A549 (cell line): Measurements from ENCODE around the gene PAM. TPM values are rescaled to one million over a fixed set of nuclear protein-coding genes. Genes with fewer than 3 reads are reported as not detected.

Experiments used
- ATAC-seq, 2 experiments: fragments of 200-7000 bp in 1 of 2; fragments of >200 bp in 1 of 2; cut with Nextera tagmentation in 1 of 2; cut with Tn5 transposase in 1 of 2; 3 replicates each; pipeline versions ENCODE4 v1.8.0 to v1.9.1; 2018 to 2020; ENCODE audit warnings: mild to moderate bottlenecking in 1 of 2, moderate library complexity in 1 of 2
- CTCF ChIA-PET: fragments of 300-600 bp; sonication (Branson Sonifier 250); formaldehyde crosslinking; extraction: SDS; loops from one replicate; lab custom pipeline; 2021; ENCODE audit warnings: antibody characterized with exemption, inconsistent platforms; lab: Yijun Ruan, JAX
- POLR2A ChIA-PET: fragments of 350-600 bp; formaldehyde crosslinking; extraction: SDS; loops from one replicate; lab custom pipeline; 2021; ENCODE audit warnings: antibody characterized with exemption, inconsistent platforms; lab: Yijun Ruan, JAX
- DNase-seq, 2 experiments: peaks; one replicate each; pipeline versions ENCODE4 v3.0.0 to v3.0.0-alpha.2; 2011 to 2016; ENCODE audit warnings: low read depth in 1 of 2, low spot score in 1 of 2
- FAIRE-seq: peaks from 2 replicates; lab custom pipeline; 2011; peaks lifted over from hg19 to GRCh38; lab: Jason Lieb, UNC
- H3K27ac ChIP-seq, 2 experiments: fragments of >200 bp; sonication (Bioruptor Twin); formaldehyde crosslinking; 3 replicates each; pipeline ENCODE4 v1.5.1; 2016 to 2017
- H3K4me1 ChIP-seq: fragments of >200 bp; sonication (Bioruptor Twin); formaldehyde crosslinking; 3 replicates; pipeline ENCODE4 v1.6.1; 2016
- H3K4me2 ChIP-seq: fragments of >200 bp; sonication (Bioruptor Twin); formaldehyde crosslinking; 3 replicates; pipeline ENCODE4 v1.6.1; 2016
- H3K4me3 ChIP-seq: fragments of >200 bp; sonication (Bioruptor Twin); formaldehyde crosslinking; 3 replicates; pipeline ENCODE4 v1.5.1; 2016
- H3K9me3 ChIP-seq: fragments of >200 bp; sonication (Bioruptor Twin); formaldehyde crosslinking; 3 replicates; pipeline ENCODE4 v1.6.1; 2016
- CBX2 ChIP-seq: fragments of 200-600 bp; sonication (generic); IDR thresholded peaks from 2 replicates; pipeline ENCODE4 v1.6.1; 2016; ENCODE audit warnings: low read depth, mild to moderate bottlenecking, borderline replicate concordance
- CEBPB ChIP-seq, 2 experiments: fragments of >200 bp in 1 of 2; sonication (Bioruptor Twin) in 1 of 2; formaldehyde crosslinking in 1 of 2; IDR thresholded peaks; 2 replicates each; pipeline ENCODE4 v1.6.1; 2012 to 2016
- E2F6 ChIP-seq: IDR thresholded peaks from 2 replicates; pipeline ENCODE4 v1.6.1; 2012; ENCODE audit warnings: low read depth, borderline replicate concordance
- EHMT2 ChIP-seq: fragments of 200-600 bp; sonication (generic); IDR thresholded peaks from 2 replicates; pipeline ENCODE4 v1.6.1; 2016; ENCODE audit warnings: antibody characterized with exemption, low read depth, mild to moderate bottlenecking, moderate library complexity
- EP300 ChIP-seq, 2 experiments: fragments of >200 bp; sonication (Bioruptor Twin); formaldehyde crosslinking; IDR thresholded peaks; 2 replicates in 1 of 2; 3 replicates in 1 of 2; pipeline ENCODE4 v1.6.1; 2016 to 2017
- ESRRA ChIP-seq: fragments of 150-350 bp; IDR thresholded peaks from 2 replicates; pipeline ENCODE4 v1.6.1; 2014; ENCODE audit warnings: mild to moderate bottlenecking, low read length, borderline replicate concordance
- FOXS1 ChIP-seq: fragments of 250-450 bp; sonication (Bioruptor Pico); IDR thresholded peaks from 2 replicates; pipeline ENCODE4 v1.5.0; 2020; ENCODE audit warnings: mild to moderate bottlenecking, moderate library complexity
- HDAC2 ChIP-seq: fragments of 200-600 bp; sonication (generic); IDR thresholded peaks from 2 replicates; pipeline ENCODE4 v1.6.1; 2016
- HOXB13 ChIP-seq: fragments of 250-450 bp; sonication (Bioruptor Pico); IDR thresholded peaks from 2 replicates; pipeline ENCODE4 v1.5.0; 2020; ENCODE audit warnings: low read depth, mild to moderate bottlenecking, moderate library complexity
- JUNB ChIP-seq: fragments of >200 bp; sonication (Bioruptor Twin); formaldehyde crosslinking; IDR thresholded peaks from 2 replicates; pipeline ENCODE4 v1.6.1; 2016
- KDM1A ChIP-seq: fragments of 200-600 bp; sonication (generic); IDR thresholded peaks from 2 replicates; pipeline ENCODE4 v1.6.1; 2016; ENCODE audit warnings: low read depth, mild to moderate bottlenecking
- KDM5A ChIP-seq: fragments of 200-600 bp; sonication (generic); IDR thresholded peaks from 2 replicates; pipeline ENCODE4 v1.6.1; 2016; ENCODE audit warnings: antibody characterized with exemption, mild to moderate bottlenecking
- MAX ChIP-seq: IDR thresholded peaks from 2 replicates; pipeline ENCODE4 v1.6.1; 2012
- NFE2L2 ChIP-seq: fragments of 150-350 bp; conservative IDR thresholded peaks from 2 replicates; pipeline ENCODE4 v1.6.1; 2014; ENCODE audit warnings: low read length
- POLR2A ChIP-seq: IDR thresholded peaks from 2 replicates; pipeline ENCODE4 v1.6.1; 2012; ENCODE audit warnings: mild to moderate bottlenecking, low read length
- RCOR1 ChIP-seq: fragments of 150-350 bp; IDR thresholded peaks from 2 replicates; pipeline ENCODE4 v1.6.1; 2014; ENCODE audit warnings: antibody characterized with exemption, low read length, low read depth
- REST ChIP-seq: fragments of 200-600 bp; sonication (generic); IDR thresholded peaks from 2 replicates; pipeline ENCODE4 v1.6.1; 2016; ENCODE audit warnings: antibody characterized with exemption, mild to moderate bottlenecking, moderate library complexity
- RFX5 ChIP-seq: fragments of 450-650 bp; IDR thresholded peaks from 2 replicates; pipeline ENCODE4 v1.7.1; 2014; ENCODE audit warnings: antibody characterized with exemption, mild to moderate bottlenecking, moderate library complexity
- RNF2 ChIP-seq: fragments of 200-600 bp; sonication (generic); IDR thresholded peaks from 2 replicates; pipeline ENCODE4 v1.6.1; 2016; ENCODE audit warnings: low read depth, mild to moderate bottlenecking, antibody characterized with exemption, moderate library complexity, borderline replicate concordance
- SMC3 ChIP-seq: fragments of >200 bp; sonication (Bioruptor Twin); formaldehyde crosslinking; IDR thresholded peaks from 3 replicates; pipeline ENCODE4 v1.6.1; 2018; ENCODE audit warnings: inconsistent platforms
- SREBF2 ChIP-seq: fragments of 450-650 bp; IDR thresholded peaks from 2 replicates; pipeline ENCODE4 v1.6.1; 2014; ENCODE audit warnings: mild to moderate bottlenecking, moderate library complexity
- USF2 ChIP-seq: fragments of 450-650 bp; IDR thresholded peaks from 2 replicates; pipeline ENCODE4 v1.6.1; 2014; ENCODE audit warnings: antibody characterized with exemption
- ZFP36 ChIP-seq: fragments of 450-650 bp; IDR thresholded peaks from 2 replicates; pipeline ENCODE4 v1.6.1; 2014; ENCODE audit warnings: borderline replicate concordance; ENCODE audit not compliant: partially characterized antibody
- WGBS: methylation state at CpG from one replicate; pipeline ENCODE4 v1.1.6; 2017; ENCODE audit errors: missing lambda C conversion rate; 5-methylcytosine and 5-hydroxymethylcytosine counted together
- polyA plus RNA-seq, 4 experiments: library from polyadenylated mRNA; depleted of rRNA in 3 of 4; stranded (reverse); fragments of >200 nt; fragmentation: RNase III in 1 of 4; extraction: RNeasy Plus Mini Kit Qiagen cat#74134 plus additional on column Dnase treatment in 1 of 4; gene quantifications; 2 replicates in 3 of 4; 3 replicates in 1 of 4; pipeline ENCODE4 v1.2.3, GENCODE V29; 2011 to 2017
- TF ChIP-seq, protein P1 (sequence below): fragments of >200 bp; sonication (Bioruptor Twin); formaldehyde crosslinking; IDR thresholded peaks from 3 replicates; pipeline ENCODE4 v1.6.1; 2016
- TF ChIP-seq, protein P2 (sequence below): fragments of 250-450 bp; sonication (Bioruptor Pico); IDR thresholded peaks from 2 replicates; pipeline ENCODE4 v1.5.0; 2021; ENCODE audit warnings: mild to moderate bottlenecking, moderate library complexity, borderline replicate concordance

The PAM gene
- polyA plus RNA-seq, 2 of the 4 experiments (the other 2 are of a cell fraction): 21.5 to 25.1 TPM

- DNase-seq: no peak
- TF ChIP-seq SMC3 (no peak), EHMT2 (no peak), HOXB13 (CRISPR knock-in tag) (no peak), POLR2A (no peak), REST (no peak), MAX (no peak), SREBF2 (no peak)
- TF ChIP-seq, all 56 proteins: peak for 0
- Histone ChIP-seq H3K4me2 (no peak overlapping the region), H3K9me3 (no peaks in the 10 kb centered on the region), H3K4me3 (no peak overlapping the region), H3K27ac (no peak overlapping the region), H3K4me1 (no peaks in the 10 kb centered on the region)
- ChIA-PET POLR2A (no interaction called here), CTCF (no interaction called here)
- 49% methylated on average over 6 of the region's 6 CpGs for WGBS
- no peak for FAIRE-seq
- no peak for ATAC-seq
Measured at GRCh38 chr5:103033696-103034095, 278.6 kb downstream of the PAM start.

- no peaks in the 10 kb centered on the region for H3K9me3 ChIP-seq
- ChIA-PET POLR2A (no interaction called here), CTCF (interaction anchor here (0.6 kb wide), 1 partner anchor 29 kb away, joined by 4 read pairs; no protein-coding TSS in a partner anchor)
- FAIRE-seq (no peak), ATAC-seq (no peak), DNase-seq (no peak)
- H3K4me3 ChIP-seq: no peak overlapping the region
- no peak overlapping the region for H3K27ac ChIP-seq
- no peak for TF ChIP-seq CBX2
- no peak for TF ChIP-seq CEBPB (IDR thresholded peaks at IDR 0.05)
- TF ChIP-seq ZFP36: no peak
- TF ChIP-seq USF2: no peak
- no peak for TF ChIP-seq JUNB
- TF ChIP-seq RNF2: no peak
- no peak for TF ChIP-seq EHMT2
- no peak for TF ChIP-seq KDM1A
- TF ChIP-seq EP300 (IDR thresholded peaks at IDR 0.05): no peak
- no peak for TF ChIP-seq RFX5
- TF ChIP-seq FOXS1 (CRISPR knock-in tag): no peak
- no peak for TF ChIP-seq HDAC2
- no peak for TF ChIP-seq KDM5A
- no peak for TF ChIP-seq ESRRA
- TF ChIP-seq RCOR1: no peak
- no peak for TF ChIP-seq SREBF2
- TF ChIP-seq NFE2L2: no peak
- TF ChIP-seq, protein P1, sequence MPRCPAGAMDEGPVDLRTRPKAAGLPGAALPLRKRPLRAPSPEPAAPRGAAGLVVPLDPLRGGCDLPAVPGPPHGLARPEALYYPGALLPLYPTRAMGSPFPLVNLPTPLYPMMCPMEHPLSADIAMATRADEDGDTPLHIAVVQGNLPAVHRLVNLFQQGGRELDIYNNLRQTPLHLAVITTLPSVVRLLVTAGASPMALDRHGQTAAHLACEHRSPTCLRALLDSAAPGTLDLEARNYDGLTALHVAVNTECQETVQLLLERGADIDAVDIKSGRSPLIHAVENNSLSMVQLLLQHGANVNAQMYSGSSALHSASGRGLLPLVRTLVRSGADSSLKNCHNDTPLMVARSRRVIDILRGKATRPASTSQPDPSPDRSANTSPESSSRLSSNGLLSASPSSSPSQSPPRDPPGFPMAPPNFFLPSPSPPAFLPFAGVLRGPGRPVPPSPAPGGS: no peak
- TF ChIP-seq, protein P2, sequence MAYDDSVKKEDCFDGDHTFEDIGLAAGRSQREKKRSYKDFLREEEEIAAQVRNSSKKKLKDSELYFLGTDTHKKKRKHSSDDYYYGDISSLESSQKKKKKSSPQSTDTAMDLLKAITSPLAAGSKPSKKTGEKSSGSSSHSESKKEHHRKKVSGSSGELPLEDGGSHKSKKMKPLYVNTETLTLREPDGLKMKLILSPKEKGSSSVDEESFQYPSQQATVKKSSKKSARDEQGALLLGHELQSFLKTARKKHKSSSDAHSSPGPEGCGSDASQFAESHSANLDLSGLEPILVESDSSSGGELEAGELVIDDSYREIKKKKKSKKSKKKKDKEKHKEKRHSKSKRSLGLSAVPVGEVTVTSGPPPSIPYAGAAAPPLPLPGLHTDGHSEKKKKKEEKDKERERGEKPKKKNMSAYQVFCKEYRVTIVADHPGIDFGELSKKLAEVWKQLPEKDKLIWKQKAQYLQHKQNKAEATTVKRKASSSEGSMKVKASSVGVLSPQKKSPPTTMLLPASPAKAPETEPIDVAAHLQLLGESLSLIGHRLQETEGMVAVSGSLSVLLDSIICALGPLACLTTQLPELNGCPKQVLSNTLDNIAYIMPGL (CRISPR knock-in tag): no peak
- no peak for TF ChIP-seq E2F6
- WGBS: 58% methylated on average over 8 of the region's 8 CpGs
- no peaks in the 10 kb centered on the region for H3K4me1 ChIP-seq
- no peak overlapping the region for H3K4me2 ChIP-seq
Measured at GRCh38 chr5:103034662-103035392, 279.7 kb downstream of the PAM start.
